Gastroesophageal sphincter (tissue), 4 donors: Measurements from ENCODE around the gene FOXP4. TPM values are rescaled to one million over a fixed set of nuclear protein-coding genes. Genes with fewer than 3 reads are reported as not detected.

ENCODE experiments used
- ATAC-seq: fragments of 150-250 bp; one replicate; pipeline ENCODE4 v1.9.1; 2016; ENCODE audit warnings: mild to moderate bottlenecking, moderate library complexity
- H3K27ac ChIP-seq, 4 donors: fragments of 200-600 bp; sonication (generic) in 3 of 4; 1 replicate in 3 of 4; 2 replicates in 1 of 4; pipeline ENCODE4 v1.5.1; 2016 to 2019
- H3K27me3 ChIP-seq: fragments of 200-600 bp; sonication (generic); one replicate; pipeline ENCODE4 v1.5.1; 2019
- H3K36me3 ChIP-seq, 2 donors: fragments of 200-600 bp; sonication (generic); one replicate each; pipeline ENCODE4 v1.5.1; 2019; ENCODE audit warnings: control low read depth in 1 of 2
- H3K4me1 ChIP-seq, 3 donors: fragments of 200-600 bp; sonication (generic); 1 replicate in 2 of 3; 2 replicates in 1 of 3; pipeline ENCODE4 v1.5.1; 2016 to 2019; ENCODE audit warnings: control low read depth in 2 of 3
- H3K4me3 ChIP-seq, 2 donors: fragments of 200-600 bp; sonication (generic); one replicate each; pipeline ENCODE4 v1.5.1; 2019; ENCODE audit warnings: mild to moderate bottlenecking in 1 of 2, moderate library complexity in 1 of 2
- H3K9me3 ChIP-seq, 3 donors: fragments of 200-600 bp; sonication (generic); one replicate each; pipeline ENCODE4 v1.5.1; 2017 to 2019; ENCODE audit warnings: control low read depth in 2 of 3
- EP300 ChIP-seq: sonication (generic); formaldehyde crosslinking; IDR thresholded peaks from one replicate; pipeline ENCODE4 v1.6.1; 2017; ENCODE audit warnings: antibody characterized with exemption, mild to moderate bottlenecking
- POLR2A ChIP-seq, 2 donors: fragments of 450-650 bp; IDR thresholded peaks; one replicate each; pipeline ENCODE4 v1.6.1; 2017; ENCODE audit warnings: antibody characterized with exemption in 2 of 2, mild to moderate bottlenecking in 2 of 2, moderate library complexity in 1 of 2
- POLR2AphosphoS5 ChIP-seq: sonication (generic); formaldehyde crosslinking; IDR thresholded peaks from one replicate; pipeline ENCODE4 v1.6.1; 2017; ENCODE audit warnings: antibody characterized with exemption
- WGBS, 2 donors: methylation state at CpG; one replicate each; pipeline ENCODE4 v1.1.5; 2018; ENCODE audit warnings: low coverage in 1 of 2; 5-methylcytosine and 5-hydroxymethylcytosine counted together
- total RNA-seq, 4 donors: library from RNA; depleted of rRNA; stranded (reverse); fragments of >200 nt; gene quantifications; one replicate each; pipeline ENCODE4 v1.1.0, GENCODE V29; 2016
- TF ChIP-seq, protein P1 (sequence below), 4 experiments: fragments of 200-600 bp in 2 of 4; fragments of 450-650 bp in 2 of 4; sonication (generic) in 1 of 4; IDR thresholded peaks; one replicate each; pipeline ENCODE4 v1.5.1; 2017 to 2019; ENCODE audit warnings: antibody characterized with exemption in 4 of 4, mild to moderate bottlenecking in 2 of 4, moderate library complexity in 2 of 4

The FOXP4 gene
- total RNA-seq, 4 donors from 2014 or later: 8.2 to 25.8 (median 11.7) TPM

DNA sequence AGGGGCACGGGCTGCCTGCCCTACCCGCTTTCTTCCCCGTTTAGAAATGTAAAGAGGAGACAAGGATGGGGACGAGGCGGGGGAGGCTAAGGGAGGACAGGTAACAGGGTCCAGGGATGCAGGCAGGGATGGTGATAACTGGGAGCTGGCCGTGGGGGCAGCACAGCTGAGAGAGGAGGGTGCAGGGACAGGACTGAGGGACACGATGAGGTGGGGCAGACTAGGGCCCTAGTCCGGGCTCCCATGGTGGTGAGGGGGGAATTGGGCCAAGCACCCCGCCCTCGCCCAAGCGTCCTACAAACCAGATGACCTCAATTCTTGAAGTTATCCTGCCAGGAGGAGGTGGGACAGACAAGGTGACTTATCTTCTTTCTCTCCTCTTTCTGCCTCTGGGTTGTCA, 47.7 kb downstream of the FOXP4 start:
- no peaks in the 10 kb centered on the region for H3K4me1 ChIP-seq
- H3K27me3 ChIP-seq: no peaks in the 10 kb centered on the region
- no peak for ATAC-seq
- no peaks in the 10 kb centered on the region for H3K9me3 ChIP-seq
- TF ChIP-seq, protein P1, sequence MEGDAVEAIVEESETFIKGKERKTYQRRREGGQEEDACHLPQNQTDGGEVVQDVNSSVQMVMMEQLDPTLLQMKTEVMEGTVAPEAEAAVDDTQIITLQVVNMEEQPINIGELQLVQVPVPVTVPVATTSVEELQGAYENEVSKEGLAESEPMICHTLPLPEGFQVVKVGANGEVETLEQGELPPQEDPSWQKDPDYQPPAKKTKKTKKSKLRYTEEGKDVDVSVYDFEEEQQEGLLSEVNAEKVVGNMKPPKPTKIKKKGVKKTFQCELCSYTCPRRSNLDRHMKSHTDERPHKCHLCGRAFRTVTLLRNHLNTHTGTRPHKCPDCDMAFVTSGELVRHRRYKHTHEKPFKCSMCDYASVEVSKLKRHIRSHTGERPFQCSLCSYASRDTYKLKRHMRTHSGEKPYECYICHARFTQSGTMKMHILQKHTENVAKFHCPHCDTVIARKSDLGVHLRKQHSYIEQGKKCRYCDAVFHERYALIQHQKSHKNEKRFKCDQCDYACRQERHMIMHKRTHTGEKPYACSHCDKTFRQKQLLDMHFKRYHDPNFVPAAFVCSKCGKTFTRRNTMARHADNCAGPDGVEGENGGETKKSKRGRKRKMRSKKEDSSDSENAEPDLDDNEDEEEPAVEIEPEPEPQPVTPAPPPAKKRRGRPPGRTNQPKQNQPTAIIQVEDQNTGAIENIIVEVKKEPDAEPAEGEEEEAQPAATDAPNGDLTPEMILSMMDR (IDR thresholded peaks at IDR 0.05): no peak
- TF ChIP-seq EP300 (no peak), POLR2AphosphoS5 (no peak), POLR2A (IDR thresholded peaks at IDR 0.05) (no peak)
- peaks cover 0 to 89% of the 10 kb centered on the region in 2 donors for H3K36me3 ChIP-seq
- no peak overlapping the region for H3K27ac ChIP-seq
- no peak overlapping the region for H3K4me3 ChIP-seq
- WGBS, 2 donors: 82% methylated on average over 6 of the region's 11 CpGs; no CpG with 5 or more reads in 1 of the 2 donors

DNA sequence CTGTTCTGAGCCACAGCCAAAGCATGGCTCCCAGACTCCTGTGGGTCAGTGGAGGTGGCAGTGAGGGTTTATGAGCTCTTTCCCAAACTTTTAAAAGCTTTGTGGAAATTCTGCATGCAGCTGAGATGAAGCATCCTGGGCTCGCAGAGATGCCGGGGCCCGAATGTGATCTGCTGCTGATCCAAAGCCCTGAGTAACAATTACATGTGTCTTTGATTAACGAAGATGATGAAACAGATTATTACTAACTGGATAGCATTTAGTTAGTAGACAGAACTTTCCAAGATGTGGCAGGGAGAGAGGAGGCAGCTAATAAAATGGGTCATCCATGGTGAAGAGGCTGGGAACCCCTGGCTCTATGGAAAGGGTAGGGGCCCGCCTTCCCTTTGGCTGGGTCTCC, 48.1 kb downstream of the FOXP4 start:
- H3K4me3 ChIP-seq: no peak overlapping the region
- H3K9me3 ChIP-seq: no peaks in the 10 kb centered on the region
- H3K27ac ChIP-seq: no peak overlapping the region
- no peak for TF ChIP-seq POLR2A (IDR thresholded peaks at IDR 0.05)
- TF ChIP-seq POLR2AphosphoS5: no peak
- TF ChIP-seq EP300: no peak
- TF ChIP-seq, protein P1 (IDR thresholded peaks at IDR 0.05): no peak
- WGBS, 2 donors: 78 to 100% methylated on average over 1 to 3 of the region's 5 CpGs
- H3K27me3 ChIP-seq: no peaks in the 10 kb centered on the region
- no peaks in the 10 kb centered on the region for H3K4me1 ChIP-seq
- no peak for ATAC-seq
- peaks cover 0 to 89% of the 10 kb centered on the region in 2 donors for H3K36me3 ChIP-seq

DNA sequence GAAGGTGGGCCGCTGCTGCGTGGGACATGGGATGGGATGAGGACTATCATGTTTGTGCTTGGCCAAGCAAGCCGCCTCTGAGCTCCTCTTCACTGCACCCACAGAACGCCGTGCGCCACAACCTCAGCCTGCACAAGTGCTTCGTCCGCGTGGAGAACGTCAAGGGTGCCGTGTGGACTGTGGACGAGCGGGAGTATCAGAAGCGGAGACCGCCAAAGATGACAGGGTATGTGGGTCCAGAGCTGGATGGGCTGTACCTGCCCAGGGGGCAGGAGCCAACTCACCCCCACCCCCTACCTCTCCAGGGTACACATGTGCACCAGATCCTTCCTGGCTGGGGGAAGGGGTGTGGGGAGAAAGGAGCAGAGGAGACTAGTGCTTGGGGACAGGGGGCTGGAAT, 48.6 kb downstream of the FOXP4 start:
- Histone ChIP-seq H3K27me3 (no peaks in the 10 kb centered on the region), H3K9me3 (no peaks in the 10 kb centered on the region), H3K4me1 (no peaks in the 10 kb centered on the region), H3K27ac (no peak overlapping the region), H3K4me3 (no peak overlapping the region), H3K36me3 (peaks cover 0 to 88% of the 10 kb centered on the region in 2 donors)
- no peak for ATAC-seq
- 40% methylated on average over 1 of the region's 15 CpGs; no CpG with 5 or more reads in 1 of the 2 donors for WGBS, 2 donors
- TF ChIP-seq POLR2AphosphoS5: no peak
- no peak for TF ChIP-seq POLR2A (IDR thresholded peaks at IDR 0.05)
- TF ChIP-seq, protein P1 (IDR thresholded peaks at IDR 0.05): no peak
- TF ChIP-seq EP300: no peak

DNA sequence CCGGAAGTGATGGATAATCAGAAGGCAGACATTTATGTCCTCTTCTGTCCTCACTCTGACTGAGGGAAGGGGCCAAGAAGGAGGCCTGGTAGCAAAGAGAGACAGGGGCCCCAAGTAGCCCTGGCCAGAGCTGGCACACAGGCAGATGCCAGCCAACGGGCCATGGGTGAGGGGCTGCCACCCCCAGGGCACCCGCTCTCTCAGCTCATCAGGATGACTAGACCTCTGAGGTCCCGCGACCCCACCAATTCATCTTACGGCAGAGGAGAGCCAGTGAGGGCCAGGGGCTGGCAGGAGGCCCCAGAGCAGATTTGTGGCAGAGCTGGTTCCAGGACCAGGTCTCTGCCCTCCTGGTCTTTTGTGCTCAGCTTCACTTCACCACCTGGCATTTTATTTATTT, 49.0 kb downstream of the FOXP4 start:
- ATAC-seq: no peak
- H3K4me3 ChIP-seq: no peak overlapping the region
- 75 to 88% methylated on average over 6 of the region's 6 CpGs for WGBS, 2 donors
- H3K36me3 ChIP-seq: peaks cover 0 to 88% of the 10 kb centered on the region in 2 donors
- H3K4me1 ChIP-seq: no peaks in the 10 kb centered on the region
- TF ChIP-seq, protein P1 (IDR thresholded peaks at IDR 0.05): no peak
- no peak for TF ChIP-seq POLR2A (IDR thresholded peaks at IDR 0.05)
- TF ChIP-seq POLR2AphosphoS5: no peak
- no peak for TF ChIP-seq EP300
- H3K27ac ChIP-seq: no peak overlapping the region
- no peaks in the 10 kb centered on the region for H3K27me3 ChIP-seq
- no peaks in the 10 kb centered on the region for H3K9me3 ChIP-seq

DNA sequence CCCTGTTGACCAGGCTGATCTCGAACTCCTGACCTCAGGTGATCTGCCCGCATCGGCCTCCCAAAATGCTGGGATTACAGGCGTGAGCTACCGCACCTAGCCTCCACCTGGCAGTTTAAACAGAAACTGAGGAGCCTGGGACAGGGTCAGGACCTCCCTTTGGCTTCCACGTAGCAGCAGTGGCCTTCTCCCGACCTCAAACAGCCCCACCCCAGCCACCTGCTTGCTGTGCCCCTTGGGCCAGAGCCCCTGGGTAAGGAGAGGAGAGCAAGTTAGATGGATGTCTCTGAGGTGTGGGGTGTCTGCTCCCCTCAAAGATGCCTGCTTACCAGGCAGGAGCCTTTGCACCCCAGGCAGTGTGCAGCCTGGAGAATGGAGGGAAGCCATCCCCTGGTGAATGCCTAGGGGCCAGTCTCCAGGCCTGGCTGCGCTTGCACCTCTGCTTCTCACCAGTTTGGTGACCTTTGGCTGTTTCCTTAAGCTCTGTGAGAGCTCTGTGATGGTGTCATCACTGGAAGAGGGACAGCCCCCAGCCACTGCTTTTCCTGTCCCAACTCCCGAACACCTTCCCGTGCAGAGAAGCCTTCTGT, 50.0 kb downstream of the FOXP4 start:
- WGBS, 2 donors: 100% methylated on average over 1 of the region's 10 CpGs
- ATAC-seq: no peak
- H3K4me1 ChIP-seq: no peaks in the 10 kb centered on the region
- no peak overlapping the region for H3K27ac ChIP-seq
- H3K4me3 ChIP-seq: no peak overlapping the region
- H3K9me3 ChIP-seq: no peaks in the 10 kb centered on the region
- no peak for TF ChIP-seq EP300
- TF ChIP-seq, protein P1 (IDR thresholded peaks at IDR 0.05): no peak
- TF ChIP-seq POLR2A (IDR thresholded peaks at IDR 0.05): no peak
- no peak for TF ChIP-seq POLR2AphosphoS5
- peaks cover 0 to 80% of the 10 kb centered on the region in 2 donors for H3K36me3 ChIP-seq
- H3K27me3 ChIP-seq: no peaks in the 10 kb centered on the region
